Epithelial cell of proximal tubule (primary cell): ENCODE measurements around the gene KRT80. TPM values are rescaled to one million over a fixed set of nuclear protein-coding genes. Genes with fewer than 3 reads are reported as not detected.
A peak's percentile ranks its signal among the peaks of the same experiment; 100 is the strongest.

ENCODE experiments used
- DNase-seq: peaks from one replicate; pipeline ENCODE4 v3.0.0-alpha.2; 2011; ENCODE audit warnings: low read depth
- H3K4me3 ChIP-seq: 2 replicates; pipeline ENCODE4 v1.5.1; 2011; ENCODE audit warnings: low read depth, mild to moderate bottlenecking, low read length
- CTCF ChIP-seq: conservative IDR thresholded peaks from 2 replicates; pipeline ENCODE4 v1.5.1; 2012; ENCODE audit warnings: low read depth, mild to moderate bottlenecking, low read length
- total RNA-seq: library from RNA; depleted of rRNA; stranded (reverse); fragments of >200 nt; gene quantifications from 2 replicates; pipeline ENCODE4 v1.2.3, GENCODE V29; 2015

The KRT80 gene
- total RNA-seq, 1 donor from 2014 or later: 18.0 TPM

GRCh38 chr12:52214421-52214802 lies 22.6 kb upstream of the KRT80 start:
- H3K4me3 ChIP-seq: no peak overlapping the region
- DNase-seq: no peak
- TF ChIP-seq CTCF: peak; percentile 11

GRCh38 chr12:52213564-52214420 lies 22.0 kb upstream of the KRT80 start:
- no peak for DNase-seq

GRCh38 chr12:52212701-52213563 lies 21.1 kb upstream of the KRT80 start:
- no peak overlapping the region for H3K4me3 ChIP-seq
- TF ChIP-seq CTCF: no peak
- DNase-seq: no peak

More at GRCh38 chr12:52213564-52214420, 22.0 kb upstream of the KRT80 start:
- peak; percentile 100 for TF ChIP-seq CTCF
- no peak overlapping the region for H3K4me3 ChIP-seq

GRCh38 chr12:52211716-52212585 lies 20.1 kb upstream of the KRT80 start:
- TF ChIP-seq CTCF: no peak
- no peak for DNase-seq
- H3K4me3 ChIP-seq: no peak overlapping the region

GRCh38 chr12:52210925-52211650 lies 19.3 kb upstream of the KRT80 start:
- no peak overlapping the region for H3K4me3 ChIP-seq
- no peak for DNase-seq
- no peak for TF ChIP-seq CTCF
